DOHH2 (cell line): Measurements from ENCODE around the gene DPYD.

Source experiments
- H3F3A ChIP-seq: fragments of 200-600 bp; sonication (generic), shearing (Covaris generic); 2 replicates; pipeline ENCODE4 v1.6.0; 2016; ENCODE audit warnings: antibody characterized with exemption, mild to moderate bottlenecking; ENCODE audit not compliant: control insufficient read depth, insufficient read depth
- H3K27ac ChIP-seq: fragments of 200-600 bp; sonication (generic); 2 replicates; pipeline ENCODE4 v1.5.1; 2014; ENCODE audit warnings: low read depth, mild to moderate bottlenecking, low read length, moderate library complexity
- H3K27me3 ChIP-seq: fragments of 200-600 bp; sonication (generic); 2 replicates; pipeline ENCODE4 v1.6.1; 2014; ENCODE audit warnings: mild to moderate bottlenecking, low read length, mixed read lengths; ENCODE audit not compliant: control insufficient read depth
- H3K36me3 ChIP-seq: fragments of 200-600 bp; sonication (generic); 2 replicates; pipeline ENCODE4 v1.6.1; 2014; ENCODE audit warnings: mild to moderate bottlenecking, low read length, moderate library complexity, mixed read lengths; ENCODE audit not compliant: control insufficient read depth
- H3K4me1 ChIP-seq: fragments of 200-600 bp; sonication (generic); 2 replicates; pipeline ENCODE4 v1.6.1; 2014; ENCODE audit warnings: mild to moderate bottlenecking, low read length, mixed read lengths; ENCODE audit not compliant: control insufficient read depth
- H3K4me2 ChIP-seq: fragments of 200-600 bp; sonication (generic); 2 replicates; pipeline ENCODE4 v1.6.0; 2014; ENCODE audit warnings: mild to moderate bottlenecking, low read length, moderate library complexity
- H3K4me3 ChIP-seq: fragments of 200-600 bp; sonication (generic); 2 replicates; pipeline ENCODE4 v1.5.1; 2014; ENCODE audit warnings: mild to moderate bottlenecking, low read length, mixed read lengths
- H3K79me2 ChIP-seq: fragments of 200-600 bp; sonication (generic); 2 replicates; pipeline ENCODE4 v1.6.1; 2014; ENCODE audit warnings: mild to moderate bottlenecking, low read length, mixed read lengths; ENCODE audit not compliant: control insufficient read depth
- H3K9me2 ChIP-seq: fragments of 200-600 bp; sonication (generic); replicated peaks from 2 replicates; pipeline ENCODE4 v1.6.1; 2014; ENCODE audit warnings: mild to moderate bottlenecking, low read length, mixed read lengths; ENCODE audit not compliant: control insufficient read depth
- H3K9me3 ChIP-seq: fragments of 200-600 bp; sonication (generic); 2 replicates; pipeline ENCODE4 v1.6.1; 2014; ENCODE audit warnings: antibody characterized with exemption, low read length, mixed read lengths; ENCODE audit not compliant: control insufficient read depth, insufficient read depth
- H4K20me1 ChIP-seq: fragments of 200-600 bp; sonication (generic); 2 replicates; pipeline ENCODE4 v1.6.0; 2014; ENCODE audit warnings: low read depth, mild to moderate bottlenecking, antibody characterized with exemption, low read length, moderate library complexity; ENCODE audit not compliant: control insufficient read depth, insufficient read depth
- EZH2phosphoT487 ChIP-seq: fragments of 200-600 bp; sonication (generic); IDR thresholded peaks from 2 replicates; pipeline ENCODE4 v1.6.1; 2017; ENCODE audit warnings: borderline replicate concordance, mild to moderate bottlenecking, antibody characterized with exemption, low read length, moderate library complexity, mixed read lengths
- TF ChIP-seq, protein P1 (sequence below): fragments of 200-600 bp; sonication (generic); IDR thresholded peaks from one replicate; pipeline ENCODE4 v1.5.1; 2014; ENCODE audit warnings: antibody characterized with exemption, mild to moderate bottlenecking, low read depth, low read length; ENCODE audit not compliant: poor library complexity, severe bottlenecking

The DPYD gene

DNA sequence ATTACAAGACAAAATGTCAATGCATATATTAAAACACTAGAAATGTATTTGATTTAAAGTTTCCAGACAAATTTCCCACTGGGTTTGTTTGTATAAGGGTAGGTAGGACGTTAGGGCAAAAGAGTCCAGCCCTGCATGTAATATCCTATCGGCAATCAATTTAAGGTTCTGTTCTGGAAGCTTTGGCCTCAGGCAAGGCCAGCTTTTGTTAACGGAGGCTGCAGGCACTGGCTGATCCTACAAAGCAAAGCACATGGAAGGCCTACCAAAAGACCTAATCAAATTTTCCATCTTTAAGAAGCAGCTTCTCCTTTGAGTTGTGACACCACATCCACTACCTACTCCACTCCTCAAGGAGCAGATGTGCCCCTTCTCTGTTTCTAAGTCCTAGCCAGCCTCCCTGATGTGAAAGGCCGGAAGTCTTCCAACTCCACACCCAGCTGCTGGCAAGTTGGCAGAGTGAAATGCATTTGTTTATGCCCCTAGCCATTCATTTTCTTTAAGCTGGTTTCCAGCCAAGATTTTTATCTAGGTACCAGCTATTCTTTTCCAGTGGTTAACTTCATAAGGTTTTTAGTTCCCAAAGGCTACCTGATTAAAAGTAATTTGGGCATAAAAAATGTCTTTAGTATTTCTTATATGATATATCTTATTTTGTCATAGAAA lies 746.7 kb downstream of the DPYD start:
- no peaks in the 10 kb centered on the region; the same call in 1 of the 2 replicates for H3K9me2 ChIP-seq
- H3K4me1 ChIP-seq, result no peaks in the 10 kb centered on the region
- TF ChIP-seq EZH2phosphoT487, result no peak
- TF ChIP-seq, protein P1, sequence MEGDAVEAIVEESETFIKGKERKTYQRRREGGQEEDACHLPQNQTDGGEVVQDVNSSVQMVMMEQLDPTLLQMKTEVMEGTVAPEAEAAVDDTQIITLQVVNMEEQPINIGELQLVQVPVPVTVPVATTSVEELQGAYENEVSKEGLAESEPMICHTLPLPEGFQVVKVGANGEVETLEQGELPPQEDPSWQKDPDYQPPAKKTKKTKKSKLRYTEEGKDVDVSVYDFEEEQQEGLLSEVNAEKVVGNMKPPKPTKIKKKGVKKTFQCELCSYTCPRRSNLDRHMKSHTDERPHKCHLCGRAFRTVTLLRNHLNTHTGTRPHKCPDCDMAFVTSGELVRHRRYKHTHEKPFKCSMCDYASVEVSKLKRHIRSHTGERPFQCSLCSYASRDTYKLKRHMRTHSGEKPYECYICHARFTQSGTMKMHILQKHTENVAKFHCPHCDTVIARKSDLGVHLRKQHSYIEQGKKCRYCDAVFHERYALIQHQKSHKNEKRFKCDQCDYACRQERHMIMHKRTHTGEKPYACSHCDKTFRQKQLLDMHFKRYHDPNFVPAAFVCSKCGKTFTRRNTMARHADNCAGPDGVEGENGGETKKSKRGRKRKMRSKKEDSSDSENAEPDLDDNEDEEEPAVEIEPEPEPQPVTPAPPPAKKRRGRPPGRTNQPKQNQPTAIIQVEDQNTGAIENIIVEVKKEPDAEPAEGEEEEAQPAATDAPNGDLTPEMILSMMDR, result no peak
- no peak overlapping the region for H3K4me3 ChIP-seq
- no peaks in the 10 kb centered on the region for H3K36me3 ChIP-seq
- H3K9me3 ChIP-seq, result no peaks in the 10 kb centered on the region
- no peaks in the 10 kb centered on the region for H4K20me1 ChIP-seq
- H3K27ac ChIP-seq, result no peak overlapping the region
- no peak overlapping the region for H3K4me2 ChIP-seq
- H3K27me3 ChIP-seq, result no peaks in the 10 kb centered on the region
- no peaks in the 10 kb centered on the region for H3K79me2 ChIP-seq
- H3F3A ChIP-seq, result no peaks in the 10 kb centered on the region

DNA sequence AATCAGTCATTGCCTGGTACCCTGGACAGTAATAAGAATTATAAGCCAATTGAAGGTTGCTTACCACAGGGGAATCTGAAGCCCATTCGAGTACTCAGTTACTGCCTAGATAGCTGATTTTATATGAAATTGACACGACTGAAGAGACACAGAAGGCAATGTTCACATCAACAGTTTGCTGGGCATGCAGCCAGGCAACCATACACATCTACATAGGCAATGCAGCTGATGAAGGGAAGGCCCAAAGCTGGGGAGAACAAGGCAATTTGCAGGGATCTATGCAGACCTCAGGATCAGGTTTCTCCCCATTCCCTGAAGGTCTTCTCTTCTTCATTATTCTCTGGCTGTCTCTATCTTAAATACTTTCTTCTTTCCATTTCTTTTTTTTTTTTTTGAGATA lies 750.5 kb downstream of the DPYD start:
- no peak overlapping the region for H3K4me2 ChIP-seq
- no peak overlapping the region for H3K27ac ChIP-seq
- no peak overlapping the region for H3K4me3 ChIP-seq

DNA sequence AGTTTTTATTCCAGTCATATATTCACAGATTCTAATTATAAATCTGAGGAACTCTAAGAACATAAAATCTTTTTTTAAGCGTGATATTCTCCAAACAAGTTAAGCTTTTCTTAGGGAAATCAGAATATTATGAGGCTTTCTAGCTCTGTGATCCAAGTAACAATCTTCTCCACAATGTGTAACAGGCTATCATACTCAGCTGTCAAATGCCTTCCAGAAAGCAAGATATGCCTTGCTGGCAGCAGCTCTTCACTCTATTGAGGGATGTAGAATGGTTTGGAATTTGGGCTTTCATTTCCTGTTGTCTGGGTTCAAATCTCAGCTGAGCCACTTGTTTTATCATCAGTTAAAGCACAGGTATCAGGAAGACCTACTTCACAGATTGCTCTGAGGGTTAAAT lies 752.8 kb downstream of the DPYD start:
- H3K9me2 ChIP-seq, result no peaks in the 10 kb centered on the region
- H3K79me2 ChIP-seq, result no peaks in the 10 kb centered on the region
- H3K4me1 ChIP-seq, result peaks cover 13% of the 10 kb centered on the region
- TF ChIP-seq EZH2phosphoT487, result no peak
- TF ChIP-seq, protein P1, result no peak
- no peaks in the 10 kb centered on the region for H3K9me3 ChIP-seq
- H3K4me3 ChIP-seq, result no peak overlapping the region
- H3K27me3 ChIP-seq, result 0 out of 2 replicates have a peak, but pooled peaks cover 2% of the 10 kb centered on the region
- H3K36me3 ChIP-seq, result no peaks in the 10 kb centered on the region
- H4K20me1 ChIP-seq, result no peaks in the 10 kb centered on the region
- no peak overlapping the region for H3K4me2 ChIP-seq
- H3F3A ChIP-seq, result no peaks in the 10 kb centered on the region
- no peak overlapping the region for H3K27ac ChIP-seq

More for the DNA sequence above, 750.5 kb downstream of the DPYD start:
- no peaks in the 10 kb centered on the region for H4K20me1 ChIP-seq
- no peaks in the 10 kb centered on the region for H3K36me3 ChIP-seq
- no peaks in the 10 kb centered on the region for H3K9me2 ChIP-seq
- H3K79me2 ChIP-seq, result no peaks in the 10 kb centered on the region
- no peaks in the 10 kb centered on the region for H3F3A ChIP-seq
- no peaks in the 10 kb centered on the region for H3K9me3 ChIP-seq
- TF ChIP-seq, protein P1, result no peak
- no peak for TF ChIP-seq EZH2phosphoT487
- 0 out of 2 replicates have a peak, but pooled peaks cover 2% of the 10 kb centered on the region for H3K27me3 ChIP-seq
- no peaks in the 10 kb centered on the region for H3K4me1 ChIP-seq
